Calu3 (cell line): Measurements from ENCODE around the gene TEX261. TPM values are rescaled to one million over a fixed set of nuclear protein-coding genes. Genes with fewer than 3 reads are reported as not detected.
A peak's percentile ranks its signal among the peaks of the same experiment; 100 is the strongest.

Source experiments
- BruUV-seq: library from RNA; stranded (reverse); fragments of 400-500 nt; replicated peaks from 2 replicates; lab custom pipeline; 2021; lab: Mats Ljungman, UMichigan
- CTCF ChIA-PET: fragments of 300-600 bp; sonication (Branson Sonifier 250); formaldehyde crosslinking; loops from one replicate; lab custom pipeline; 2022; ENCODE audit warnings: antibody characterized with exemption; lab: Charles Lee
- DNase-seq: peaks from one replicate; pipeline ENCODE4 v3.0.0; 2022
- H3K27ac Mint-ChIP-seq: one replicate; pipeline ENCODE4 v1.8.0; 2022; ENCODE audit warnings: mixed read lengths; ENCODE audit not compliant: unreplicated experiment
- H3K27me3 Mint-ChIP-seq: one replicate; pipeline ENCODE4 v1.8.0; 2022; ENCODE audit warnings: mixed read lengths; ENCODE audit not compliant: unreplicated experiment
- H3K36me3 Mint-ChIP-seq: one replicate; pipeline ENCODE4 v1.8.0; 2022; ENCODE audit warnings: mild to moderate bottlenecking, moderate library complexity, mixed read lengths; ENCODE audit not compliant: insufficient read depth, unreplicated experiment
- H3K4me1 Mint-ChIP-seq: one replicate; pipeline ENCODE4 v1.8.0; 2022; ENCODE audit warnings: mild to moderate bottlenecking, low read depth, mixed read lengths; ENCODE audit not compliant: unreplicated experiment
- H3K4me3 Mint-ChIP-seq: one replicate; pipeline ENCODE4 v1.8.0; 2022; ENCODE audit warnings: mild to moderate bottlenecking, low read depth, moderate library complexity, mixed read lengths; ENCODE audit not compliant: unreplicated experiment
- H3K9me3 Mint-ChIP-seq: one replicate; pipeline ENCODE4 v1.8.0; 2022; ENCODE audit warnings: low read depth, mixed read lengths; ENCODE audit not compliant: unreplicated experiment
- CTCF ChIP-seq: fragments of 200-600 bp; IDR thresholded peaks from one replicate; pipeline ENCODE4 v1.8.0; 2022; ENCODE audit warnings: antibody characterized with exemption; ENCODE audit not compliant: unreplicated experiment
- intact Hi-C: fragments of 100-400 bp; cut with micrococcal nuclease; formaldehyde crosslinking; loops from one replicate; pipeline ENCODE4 v1.10.0; 2022; ENCODE audit not compliant: unreplicated experiment
- total RNA-seq: library from RNA; stranded (reverse); gene quantifications from 2 replicates; pipeline ENCODE4 v1.2.3, GENCODE V29; 2022

TEX261 gene
- total RNA-seq, 1 experiment from 2014 or later, result 61.2 TPM

- intact Hi-C loops, result no loop called here
- no peak for TF ChIP-seq CTCF
- Mint-ChIP-seq H3K9me3 (no peaks in the 10 kb centered on the region), H3K27me3 (no peaks in the 10 kb centered on the region), H3K27ac (no peak overlapping the region), H3K4me1 (no peaks in the 10 kb centered on the region), H3K4me3 (no peak overlapping the region), H3K36me3 (peaks cover 30% of the 10 kb centered on the region)
- no peak for DNase-seq
- BruUV-seq, result no TSS peak
- CTCF ChIA-PET, result no interaction called here
Measured at GRCh38 chr2:70987386-70987785, 7.3 kb downstream of the TEX261 start.

GRCh38 chr2:70986499-70987189 is 8.0 kb downstream of the TEX261 start:
- Mint-ChIP-seq H3K27ac (no peak overlapping the region), H3K4me3 (no peak overlapping the region), H3K9me3 (no peaks in the 10 kb centered on the region), H3K27me3 (no peaks in the 10 kb centered on the region), H3K36me3 (peaks cover 28% of the 10 kb centered on the region), H3K4me1 (no peaks in the 10 kb centered on the region)
- no peak for DNase-seq
- intact Hi-C loops, result no loop called here
- CTCF ChIA-PET, result no interaction called here
- BruUV-seq, result no TSS peak
- no peak for TF ChIP-seq CTCF

GRCh38 chr2:70985956-70986355 is 8.7 kb downstream of the TEX261 start:
- Mint-ChIP-seq H3K27me3 (no peaks in the 10 kb centered on the region), H3K36me3 (peaks cover 21% of the 10 kb centered on the region), H3K27ac (no peak overlapping the region), H3K9me3 (no peaks in the 10 kb centered on the region), H3K4me1 (no peaks in the 10 kb centered on the region), H3K4me3 (no peak overlapping the region)
- no peak for DNase-seq
- CTCF ChIA-PET, result no interaction called here
- intact Hi-C loops, result no loop called here
- BruUV-seq, result TSS peak; percentile 19
- no peak for TF ChIP-seq CTCF

- Mint-ChIP-seq H3K27ac (no peak overlapping the region), H3K9me3 (no peaks in the 10 kb centered on the region), H3K4me1 (no peaks in the 10 kb centered on the region), H3K27me3 (no peaks in the 10 kb centered on the region), H3K4me3 (no peak overlapping the region), H3K36me3 (peaks cover 18% of the 10 kb centered on the region)
- DNase-seq, result no peak
- intact Hi-C loops, result no loop called here
- BruUV-seq, result no TSS peak
- TF ChIP-seq CTCF, result no peak
- CTCF ChIA-PET, result no interaction called here
Measured at GRCh38 chr2:70985283-70985688, 9.4 kb downstream of the TEX261 start.
